GM11168 (cell line): ENCODE data around the gene ACR.

Source experiments
- in situ Hi-C: fragments of 300-500 bp; cut with MboI; formaldehyde crosslinking; loops from one replicate; pipeline ENCODE4 v1.12.0; 2022; ENCODE audit warnings: low sequenced_read_pairs; ENCODE audit not compliant: unreplicated experiment

Gene ACR

DNA sequence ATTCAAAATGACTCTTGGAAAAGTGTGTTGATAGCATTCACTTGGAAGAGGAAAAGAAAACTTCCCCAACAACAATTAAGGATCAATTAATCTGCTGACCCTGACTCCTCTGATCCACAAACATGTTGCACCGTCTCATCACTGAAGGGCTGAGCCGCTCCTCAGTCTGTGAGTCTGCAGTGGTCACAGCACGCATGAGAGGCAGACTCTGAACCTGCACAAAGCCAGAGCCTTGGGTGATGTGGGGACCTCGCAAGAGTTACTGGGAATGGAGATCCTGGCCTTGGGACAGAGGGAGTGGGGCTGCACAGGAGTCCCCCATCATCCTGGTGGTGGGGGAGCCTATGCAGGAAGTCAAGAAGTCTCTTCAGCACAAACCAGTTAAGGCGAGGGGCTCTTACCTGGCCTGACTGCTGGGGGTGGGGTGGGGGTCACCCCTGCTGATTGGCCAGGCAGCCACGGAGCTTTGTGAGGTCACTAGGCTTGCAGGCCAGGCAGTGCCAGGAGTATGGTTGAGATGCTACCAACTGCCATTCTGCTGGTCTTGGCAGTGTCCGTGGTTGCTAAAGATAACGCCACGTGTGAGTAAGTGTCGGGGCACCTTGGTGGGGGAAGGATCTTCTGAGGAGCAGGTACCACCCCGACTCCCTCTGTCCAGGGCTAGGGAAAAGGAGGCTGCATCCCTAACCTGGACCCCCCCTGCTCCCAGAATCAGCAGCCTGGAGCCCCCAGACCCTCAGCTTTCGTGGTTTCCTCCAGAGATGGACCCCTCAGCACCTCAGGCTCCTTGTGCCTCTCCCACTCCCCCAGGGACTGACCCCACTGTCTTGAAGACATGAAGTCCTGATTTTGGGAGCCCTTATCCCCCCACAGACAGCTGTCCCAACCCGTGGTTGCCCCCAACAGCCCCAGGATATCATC is at the start of gene ACR:
Gene ACR (plus strand): TSS at position 477 of the 921 bp plus-strand sequence. CDS start 32 bp downstream, at position 509.
- in situ Hi-C loops, result no loop called here

DNA sequence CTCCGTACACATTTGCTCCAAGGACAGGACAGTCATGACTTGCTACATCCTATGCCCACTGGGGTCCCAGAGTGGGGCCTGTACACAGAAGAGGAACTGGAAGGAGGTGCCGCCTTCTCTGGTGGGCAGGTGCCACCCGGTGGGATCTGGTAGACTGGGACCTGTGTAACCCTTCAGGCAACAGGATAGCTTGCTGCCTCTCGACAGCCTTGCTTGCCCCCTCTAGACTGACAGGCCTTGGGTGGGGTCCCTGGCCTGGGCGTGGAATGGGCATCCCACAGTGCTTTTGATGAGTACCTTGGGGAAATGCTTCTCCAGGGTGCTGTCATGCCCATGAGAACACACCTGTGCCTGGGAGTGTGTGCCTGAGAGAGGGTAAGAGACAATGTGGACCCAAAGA is 49.6 kb upstream of the ACR start:
- in situ Hi-C loops, result no loop called here

DNA sequence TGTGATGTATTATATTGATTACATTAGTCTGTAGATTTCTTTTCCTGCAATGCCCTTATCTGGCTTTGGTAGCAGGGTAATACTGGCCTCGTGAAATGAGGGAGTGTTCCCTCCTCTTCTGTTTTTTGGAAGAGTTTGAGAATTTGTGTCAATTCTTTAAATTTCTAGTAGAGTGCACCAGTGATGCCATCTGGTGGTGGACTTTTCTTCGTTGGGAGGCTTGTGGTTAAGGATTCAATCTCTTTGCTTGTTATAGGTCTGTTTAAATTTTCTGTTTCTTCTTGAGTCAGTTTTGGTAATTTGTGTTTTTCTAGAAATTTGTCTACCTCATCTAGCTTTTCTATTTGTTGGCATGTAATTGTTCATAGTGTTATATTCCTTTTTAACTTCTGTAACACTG is 46.5 kb upstream of the ACR start:
- in situ Hi-C loops, result no loop called here

DNA sequence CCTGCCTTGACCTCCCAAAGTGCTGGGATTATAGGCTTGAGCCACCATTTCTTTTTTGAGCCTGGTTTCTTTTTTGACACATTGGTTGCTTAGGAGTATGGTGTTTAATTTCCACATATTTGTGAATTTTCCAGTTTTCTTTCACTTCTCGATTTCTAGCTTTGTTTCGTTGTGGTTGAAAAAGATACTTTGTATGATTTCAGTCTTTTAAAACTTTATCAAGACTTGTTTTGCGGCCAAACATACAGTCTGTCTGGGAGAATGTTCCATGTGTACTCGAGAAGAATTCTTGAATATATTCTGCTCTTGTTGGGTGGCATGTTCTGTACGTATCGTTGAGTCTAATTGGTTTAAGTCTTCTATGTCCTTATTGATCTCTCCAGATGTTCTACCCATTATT is 44.5 kb upstream of the ACR start:
- in situ Hi-C loops, result no loop called here

DNA sequence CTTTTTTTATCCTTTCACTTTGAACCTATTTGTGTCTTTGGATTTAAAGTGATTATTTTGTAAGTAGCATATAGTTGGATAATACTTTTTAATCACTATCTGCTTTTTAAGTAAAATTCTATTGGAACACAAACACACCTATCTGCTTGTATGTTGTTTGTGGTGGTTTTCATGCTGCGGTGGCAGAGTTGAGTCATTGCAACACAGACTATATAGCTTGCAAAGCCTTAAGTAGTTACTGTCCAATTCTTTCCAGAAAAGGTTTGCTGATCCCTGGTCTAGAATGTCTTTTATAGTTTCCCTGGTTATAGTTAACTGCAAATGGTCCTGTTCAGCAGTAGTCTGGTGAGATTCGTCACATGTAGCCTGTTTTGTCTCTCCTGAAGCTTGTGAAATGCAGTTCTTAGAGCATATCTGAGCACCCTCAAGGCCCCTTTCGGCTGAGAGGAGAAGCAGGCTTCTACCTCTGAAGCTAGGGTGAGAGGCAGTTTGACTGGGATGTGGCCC is 43.9 kb upstream of the ACR start:
- in situ Hi-C loops, result no loop called here

DNA sequence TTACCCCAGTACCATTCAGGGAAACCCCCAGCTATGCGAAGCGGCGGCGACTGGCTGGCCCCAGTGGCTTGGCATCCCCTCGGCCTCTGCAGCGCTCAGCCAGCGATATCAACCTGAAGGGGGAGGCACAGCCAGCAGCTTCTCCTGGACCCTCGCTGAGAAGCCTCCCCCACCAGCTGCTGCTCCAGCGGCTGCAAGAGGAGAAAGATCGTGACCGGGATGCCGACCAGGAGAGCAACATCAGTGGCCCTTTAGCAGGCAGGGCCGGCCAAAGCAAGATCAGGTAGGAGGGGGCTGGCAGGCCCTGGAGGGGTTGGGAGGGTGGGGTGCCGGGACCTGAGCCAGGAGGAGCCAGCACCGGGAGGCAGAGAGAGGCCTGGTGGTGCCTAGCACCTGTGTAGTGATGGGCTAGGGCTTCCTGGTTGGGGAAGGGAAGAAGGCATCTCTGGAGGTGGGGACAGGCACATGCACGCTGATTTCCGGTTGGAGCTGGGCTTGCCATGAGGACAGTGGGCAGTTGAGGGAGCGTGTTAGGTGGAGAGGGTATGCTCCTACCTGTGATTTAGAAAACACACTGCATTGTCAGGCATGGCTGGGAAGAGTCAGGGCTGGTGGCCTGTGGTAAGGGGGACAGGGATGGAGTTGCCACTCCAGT is 43.1 kb upstream of the ACR start:
- in situ Hi-C loops, result loop anchor here (5.0 kb wide), 1 partner anchor 38 kb away; no protein-coding TSS in a partner anchor

DNA sequence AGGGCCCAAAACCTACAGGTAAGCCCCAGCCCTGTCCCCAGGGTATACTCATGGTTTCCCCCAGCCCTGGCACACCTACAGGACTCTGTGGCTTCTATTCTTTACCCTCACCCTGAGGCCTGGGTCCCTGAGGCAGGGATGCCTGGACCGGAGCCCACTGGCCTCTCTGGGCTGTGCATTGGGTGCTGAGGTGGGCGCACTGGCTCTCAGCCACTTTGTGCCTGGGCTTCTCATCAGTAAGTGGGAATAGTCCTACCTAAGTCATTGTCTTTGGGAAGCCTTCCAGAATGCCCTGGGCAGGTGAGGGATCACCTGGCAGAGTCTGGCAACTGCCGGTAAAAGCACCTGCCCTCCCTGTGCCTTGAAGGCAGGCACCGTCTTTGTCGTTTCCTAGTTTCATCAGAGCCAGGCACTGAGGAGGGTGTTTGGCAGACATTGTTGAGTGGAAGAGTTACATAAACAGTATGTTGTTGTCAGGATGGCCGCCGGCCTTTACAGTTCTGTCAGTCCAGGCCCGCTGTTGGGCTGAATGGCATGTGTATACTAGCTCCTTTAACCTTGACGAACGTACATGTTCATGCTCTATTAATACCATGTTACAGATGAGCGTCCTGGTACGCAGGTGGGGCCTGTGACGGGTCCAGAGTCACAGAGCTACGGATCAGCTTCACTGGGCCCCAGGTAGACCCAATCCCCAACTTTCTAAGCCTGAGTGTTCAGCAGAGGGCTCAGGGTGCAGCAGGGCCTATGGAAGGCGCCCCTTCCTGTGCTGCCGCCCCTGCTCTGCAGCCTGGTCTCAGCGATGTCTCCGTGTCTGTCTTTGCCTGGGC is 42.4 kb upstream of the ACR start:
- in situ Hi-C loops, result loop anchor here (5.0 kb wide), 1 partner anchor 38 kb away; no protein-coding TSS in a partner anchor

DNA sequence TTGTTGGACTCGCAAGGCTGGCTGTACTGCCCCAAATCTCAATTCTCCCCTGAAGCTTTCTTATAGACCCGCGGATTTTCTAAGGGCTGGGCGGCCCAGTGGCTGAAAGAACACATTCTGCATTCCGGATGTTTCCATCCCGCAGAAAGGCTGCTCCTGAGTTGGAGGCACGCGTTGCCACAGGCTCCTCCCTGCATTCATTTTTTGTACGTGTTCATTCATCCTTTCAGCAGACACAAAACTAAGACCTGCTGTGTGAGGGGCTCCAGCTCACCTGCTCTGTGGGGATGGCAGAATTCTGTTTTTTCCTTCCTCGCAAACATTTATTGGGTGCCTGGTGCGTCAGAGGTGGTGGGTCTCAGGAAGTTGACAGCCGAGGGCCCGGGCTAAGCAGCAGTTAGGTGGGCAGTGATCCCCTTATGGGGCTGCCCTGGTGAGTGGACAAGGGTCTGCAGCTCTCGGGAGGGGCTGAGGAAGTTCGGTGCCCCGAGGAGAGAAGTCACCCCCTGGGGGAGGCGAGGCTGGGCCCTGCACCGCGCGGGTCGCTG is 41.7 kb upstream of the ACR start:
- in situ Hi-C loops, result loop anchor here (5.0 kb wide), 1 partner anchor 39 kb away; no protein-coding TSS in a partner anchor

DNA sequence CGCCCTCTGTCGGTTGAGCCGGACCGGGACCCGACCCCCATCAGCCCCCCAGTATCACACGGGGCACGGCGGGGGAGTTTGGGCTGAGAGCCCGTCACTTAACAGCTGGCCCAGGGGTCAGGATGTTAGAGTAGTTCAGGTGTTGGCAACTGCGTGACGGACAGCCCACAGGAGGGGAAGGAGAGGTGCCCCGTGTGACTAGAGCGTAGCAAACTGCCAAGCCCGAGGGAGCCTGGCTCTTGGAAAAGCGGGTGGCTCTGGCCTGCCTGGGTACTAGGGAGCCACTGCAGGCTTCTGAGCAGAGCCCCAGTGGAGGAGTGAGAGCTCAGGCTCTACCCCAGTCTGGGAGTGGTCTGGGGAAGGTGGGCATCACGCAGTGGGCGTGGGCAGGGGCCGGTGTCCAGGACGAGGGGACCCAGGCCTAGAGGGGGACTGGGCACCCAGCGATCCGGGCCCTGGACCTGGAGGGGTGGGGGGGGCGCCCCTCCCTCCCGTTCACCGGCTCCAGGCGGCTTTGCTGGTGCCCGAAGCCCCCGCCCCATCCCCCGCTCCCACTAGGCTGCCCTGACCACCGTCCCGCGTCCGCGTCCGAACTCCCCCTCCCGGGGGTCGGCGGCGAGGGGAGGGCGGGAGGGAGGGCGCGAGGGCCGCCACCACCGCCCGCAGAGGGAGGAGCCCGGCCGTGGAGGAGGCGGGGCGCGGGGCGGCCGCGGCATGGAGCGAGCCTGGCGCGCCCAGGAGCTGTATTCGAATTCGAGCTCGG is 41.0 kb upstream of the ACR start:
- in situ Hi-C loops, result loop anchor here (5.0 kb wide), 1 partner anchor 40 kb away; no protein-coding TSS in a partner anchor

DNA sequence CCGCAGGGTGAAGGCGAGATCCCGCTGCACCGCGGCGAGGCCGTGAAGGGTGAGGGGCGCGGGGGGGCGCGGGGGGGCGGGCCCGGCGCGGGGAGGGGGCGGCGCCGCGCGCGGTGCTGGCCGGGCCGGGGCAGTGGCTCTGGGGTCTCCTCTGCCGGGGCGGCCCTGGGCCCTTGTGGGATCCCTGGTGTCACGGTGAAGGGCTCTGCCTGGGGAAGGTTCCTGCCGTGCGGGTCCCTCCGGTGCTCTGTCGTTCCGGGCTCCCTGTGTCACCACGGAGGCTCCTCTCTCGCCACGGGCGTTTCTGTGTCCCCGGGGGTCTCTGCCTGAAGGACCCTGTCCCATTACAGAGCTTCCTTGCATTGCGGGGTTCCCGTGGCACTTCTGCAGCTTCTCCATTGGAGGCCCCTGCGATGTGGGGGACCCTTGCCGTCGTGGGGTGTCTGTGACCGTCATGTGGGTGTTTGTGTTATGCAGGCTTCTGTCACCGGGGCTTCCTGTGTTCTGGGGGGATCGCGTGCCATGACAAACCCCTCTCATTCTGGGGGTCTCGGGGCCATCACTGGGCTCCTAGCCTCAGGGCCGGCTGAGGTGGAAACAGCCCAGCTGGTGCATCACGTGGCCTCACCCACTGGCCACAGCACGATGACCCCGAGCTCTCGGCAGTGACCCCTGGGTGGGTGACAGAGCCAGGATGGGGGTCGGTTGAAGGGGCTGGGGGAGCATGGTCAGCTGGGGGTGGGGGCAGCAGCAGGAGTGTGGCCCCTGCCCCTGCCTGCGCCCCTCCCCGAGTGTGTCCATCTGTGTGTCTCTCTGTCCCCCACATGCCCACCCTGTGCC is 40.1 kb upstream of the ACR start:
- in situ Hi-C loops, result loop anchor here (5.0 kb wide), 1 partner anchor 41 kb away; no protein-coding TSS in a partner anchor

DNA sequence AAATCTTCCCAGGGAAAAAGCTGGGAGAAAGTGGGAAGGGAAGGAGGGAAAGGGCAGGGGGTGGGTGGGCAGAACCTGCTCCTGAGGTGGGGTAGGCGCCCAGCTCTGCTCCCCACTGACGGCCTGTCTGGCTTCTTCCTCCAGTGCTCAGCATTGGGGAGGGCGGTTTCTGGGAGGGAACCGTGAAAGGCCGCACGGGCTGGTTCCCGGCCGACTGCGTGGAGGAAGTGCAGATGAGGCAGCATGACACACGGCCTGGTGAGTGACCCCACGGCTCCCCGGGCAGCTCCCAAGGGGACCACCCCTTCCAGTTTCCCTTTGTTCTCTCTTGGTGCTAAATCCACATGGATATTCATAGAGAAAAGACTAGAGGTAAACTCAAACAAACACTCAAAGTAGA is 39.5 kb upstream of the ACR start:
- in situ Hi-C loops, result loop anchor here (5.0 kb wide), 1 partner anchor 41 kb away; no protein-coding TSS in a partner anchor

DNA sequence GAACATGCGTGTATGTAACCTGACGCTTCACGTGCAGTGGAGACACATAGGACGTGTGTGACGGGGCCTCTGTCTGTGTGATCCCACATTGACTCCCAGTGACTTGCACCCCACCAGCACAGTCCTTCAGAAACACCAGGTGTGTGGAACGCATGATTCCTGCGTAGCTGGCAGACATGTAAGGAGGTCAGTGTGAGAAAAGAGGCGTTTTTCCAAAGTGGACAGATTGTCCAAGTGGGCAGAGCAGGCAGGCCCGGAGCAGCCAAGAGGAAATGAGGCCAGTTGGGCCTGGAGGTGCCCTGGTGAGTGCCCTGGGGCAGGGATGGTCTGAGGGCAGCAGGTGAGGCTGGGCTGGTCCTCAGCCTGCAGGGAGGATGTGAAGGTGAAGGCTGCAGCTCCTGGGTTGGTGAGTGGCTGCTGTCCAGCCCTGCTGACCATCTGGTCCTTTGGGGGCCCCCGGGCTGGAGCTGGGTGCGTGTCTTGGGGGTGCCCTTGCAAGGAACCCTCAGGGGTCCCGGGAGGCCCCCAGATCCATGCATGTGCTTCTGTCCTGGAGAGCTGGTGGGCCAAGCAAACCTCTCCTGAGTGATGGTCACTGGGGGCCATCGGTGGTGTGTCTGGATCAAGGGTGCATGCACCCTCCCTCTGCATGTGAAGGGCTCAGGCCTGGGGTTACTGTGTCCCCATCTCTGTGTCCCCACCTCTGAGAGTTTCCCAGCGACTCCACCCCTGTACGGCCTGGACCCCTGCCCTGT is 38.8 kb upstream of the ACR start:
- in situ Hi-C loops, result loop anchor here (5.0 kb wide), 1 partner anchor 42 kb away; no protein-coding TSS in a partner anchor

DNA sequence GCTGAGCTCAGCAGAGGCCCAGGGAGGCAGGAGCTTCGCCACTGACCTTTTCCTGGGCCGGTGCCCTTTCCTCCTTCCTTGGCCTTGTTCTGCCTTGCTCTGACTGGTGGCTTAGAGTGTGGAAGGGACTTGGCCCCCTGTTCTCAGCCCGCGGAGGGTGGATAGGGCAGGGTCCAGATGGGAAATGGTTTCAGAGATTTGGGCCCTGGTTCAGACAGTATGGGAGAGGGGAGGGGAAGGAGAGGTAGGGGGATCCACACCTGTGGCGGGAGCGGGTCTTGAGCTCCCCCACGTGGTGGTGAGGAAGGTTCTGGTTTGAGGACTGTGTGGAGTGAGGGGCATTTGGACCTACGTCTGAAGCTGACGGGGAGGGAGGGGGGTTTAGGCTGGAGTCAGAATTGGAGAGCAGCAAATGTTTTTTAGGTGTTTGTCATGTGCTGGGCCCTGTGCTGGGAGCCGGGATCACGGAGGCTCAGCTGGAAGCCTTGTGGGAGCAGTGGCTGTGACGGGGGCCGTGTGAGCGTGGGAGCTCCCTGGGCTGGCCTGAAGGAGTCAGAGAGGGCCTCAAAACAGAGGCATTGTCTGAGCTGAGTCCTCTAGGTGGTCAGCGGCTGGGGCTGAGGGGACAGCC is 38.1 kb upstream of the ACR start:
- in situ Hi-C loops, result loop anchor here (5.0 kb wide), 1 partner anchor 43 kb away; no protein-coding TSS in a partner anchor

DNA sequence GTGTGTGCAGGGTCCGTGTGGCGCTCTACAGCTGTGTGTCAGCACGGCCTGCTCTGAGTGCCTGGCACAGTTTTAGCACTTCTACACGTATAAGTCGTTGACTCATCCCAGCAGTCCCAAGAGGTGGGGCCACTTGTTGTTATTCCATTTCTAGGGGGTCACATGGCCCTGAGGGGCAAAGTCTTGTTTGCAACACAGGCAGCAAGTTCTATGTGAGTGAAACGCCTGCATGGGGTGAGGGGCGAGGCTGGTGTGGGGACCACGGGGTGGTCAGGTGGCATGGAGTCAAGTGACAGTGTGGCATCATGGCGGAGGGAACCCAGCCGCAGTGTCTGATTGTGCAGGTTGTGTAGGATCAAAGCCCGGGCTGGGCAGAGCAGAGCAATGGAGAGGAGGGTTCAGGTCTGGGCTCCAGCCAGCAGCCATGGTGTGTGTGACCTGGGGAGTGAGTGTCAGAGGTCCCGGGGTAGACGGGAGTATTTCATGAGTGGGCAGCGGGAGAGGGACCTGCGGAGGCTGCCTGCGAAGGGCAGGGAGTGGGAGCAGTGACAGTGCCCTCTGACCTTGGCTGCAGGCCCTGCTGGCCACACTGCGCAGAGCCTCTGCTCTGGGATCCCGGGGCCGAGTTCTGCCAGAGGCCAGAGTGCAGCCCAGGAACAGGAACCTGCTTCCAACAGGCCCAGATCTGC is 37.5 kb upstream of the ACR start:
- in situ Hi-C loops, result no loop called here

DNA sequence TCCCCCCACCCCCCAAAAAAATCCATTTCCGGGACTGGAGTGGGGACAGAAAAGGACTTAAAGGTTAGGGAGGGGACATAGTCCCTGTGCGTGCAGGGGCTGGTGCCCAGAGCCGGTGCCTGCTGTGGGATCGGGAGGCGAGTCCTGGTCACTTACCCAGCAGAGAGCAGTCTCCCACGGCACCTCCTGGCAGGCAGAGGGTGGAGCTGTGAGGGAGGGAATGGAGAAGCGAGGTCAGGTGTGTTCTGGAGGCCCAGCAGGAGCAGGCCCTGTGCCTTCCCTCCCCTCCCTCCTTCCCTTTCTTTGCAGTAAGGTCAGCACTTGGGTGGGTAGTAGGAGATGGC is 37.0 kb upstream of the ACR start:
- in situ Hi-C loops, result no loop called here

DNA sequence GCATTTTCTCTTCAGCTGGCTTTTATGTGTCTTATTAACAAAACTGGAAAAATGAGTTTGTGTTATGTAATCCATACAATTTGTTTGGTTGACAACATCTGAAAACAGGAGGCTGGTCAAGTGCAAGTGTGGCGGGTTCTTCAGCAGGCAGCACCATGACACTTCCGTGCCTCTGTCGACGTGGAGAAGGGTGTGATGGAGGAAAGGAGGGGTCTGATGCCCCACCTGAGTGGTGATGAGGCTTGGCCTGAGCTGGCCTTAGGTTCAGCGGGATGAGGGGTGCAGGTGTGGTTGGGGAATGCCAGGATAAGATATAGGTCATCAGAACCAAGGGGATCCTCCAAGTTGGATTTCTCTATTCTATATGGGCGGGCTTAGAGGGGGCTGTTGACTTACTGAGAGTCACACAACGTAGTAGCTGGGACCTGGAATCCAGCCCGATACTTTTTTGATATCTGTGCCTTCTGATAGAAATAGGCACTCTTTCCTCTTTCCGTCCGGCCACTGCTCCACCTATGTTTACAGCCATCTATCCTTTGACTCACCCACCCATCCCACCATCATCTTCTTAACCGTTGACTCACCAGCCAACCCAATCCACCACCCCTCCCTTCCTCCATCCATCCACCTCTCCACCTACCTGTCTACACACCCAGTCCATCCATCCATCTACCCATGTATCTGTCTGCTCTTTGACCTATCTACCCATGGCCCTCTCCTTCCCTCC is 36.4 kb upstream of the ACR start:
- in situ Hi-C loops, result no loop called here
